Osteoblast (primary cell): ENCODE results near the gene RPLP2. TPM values are rescaled to one million over a fixed set of nuclear protein-coding genes. Genes with fewer than 3 reads are reported as not detected.
A peak's percentile ranks its signal among the peaks of the same experiment; 100 is the strongest.

Experiments used
- DNase-seq: peaks from one replicate; pipeline ENCODE4 v3.0.0; 2011; ENCODE audit warnings: low spot score, mixed read lengths; ENCODE audit not compliant: insufficient read length; ENCODE audit errors: missing footprints
- H2AFZ ChIP-seq: 2 replicates; pipeline ENCODE4 v1.6.0; 2011; ENCODE audit warnings: mild to moderate bottlenecking, low read length
- H3K27ac ChIP-seq: 2 replicates; pipeline ENCODE4 v1.5.1; 2011; ENCODE audit warnings: mild to moderate bottlenecking, low read depth, low read length, moderate library complexity
- H3K27me3 ChIP-seq: 2 replicates; pipeline ENCODE4 v1.6.0; 2012; ENCODE audit warnings: mild to moderate bottlenecking, control low read depth, inconsistent platforms, low read length, moderate library complexity; ENCODE audit not compliant: insufficient read depth
- H3K36me3 ChIP-seq: 2 replicates; pipeline ENCODE4 v1.5.1; 2011; ENCODE audit warnings: mild to moderate bottlenecking, low read length, control low read depth, moderate library complexity; ENCODE audit not compliant: insufficient read depth
- H3K4me1 ChIP-seq: 2 replicates; pipeline ENCODE4 v1.5.1; 2011; ENCODE audit warnings: mild to moderate bottlenecking, low read length, control low read depth, moderate library complexity; ENCODE audit not compliant: insufficient read depth
- H3K4me2 ChIP-seq: 2 replicates; pipeline ENCODE4 v1.6.0; 2011; ENCODE audit warnings: mild to moderate bottlenecking, low read length; ENCODE audit not compliant: insufficient read depth
- H3K4me3 ChIP-seq: fragments of 200-600 bp; sonication (generic); 3 replicates; pipeline ENCODE4 v1.5.1; 2012; ENCODE audit warnings: mild to moderate bottlenecking, low read length, inconsistent platforms; ENCODE audit not compliant: insufficient read depth
- H3K79me2 ChIP-seq: 2 replicates; pipeline ENCODE4 v1.6.0; 2012; ENCODE audit warnings: mild to moderate bottlenecking, low read length, control low read depth, inconsistent platforms; ENCODE audit not compliant: insufficient read depth
- H3K9me3 ChIP-seq: 2 replicates; pipeline ENCODE4 v1.5.1; 2011; ENCODE audit warnings: low read depth, low read length, control low read depth
- H4K20me1 ChIP-seq: 2 replicates; pipeline ENCODE4 v1.6.0; 2012; ENCODE audit warnings: mild to moderate bottlenecking, low read length, control low read depth; ENCODE audit not compliant: insufficient read depth
- total RNA-seq: library from RNA; depleted of rRNA; stranded (reverse); fragments of >200 nt; gene quantifications from 2 replicates; pipeline ENCODE4 v1.2.3, GENCODE V29; 2012
- TF ChIP-seq, protein P1 (sequence below): IDR thresholded peaks from 2 replicates; pipeline ENCODE4 v1.5.1; 2011; ENCODE audit warnings: mild to moderate bottlenecking, low read depth, low read length, moderate library complexity; ENCODE audit errors: extremely low read depth

RPLP2 gene
- total RNA-seq, 1 donor = 386 TPM

DNA sequence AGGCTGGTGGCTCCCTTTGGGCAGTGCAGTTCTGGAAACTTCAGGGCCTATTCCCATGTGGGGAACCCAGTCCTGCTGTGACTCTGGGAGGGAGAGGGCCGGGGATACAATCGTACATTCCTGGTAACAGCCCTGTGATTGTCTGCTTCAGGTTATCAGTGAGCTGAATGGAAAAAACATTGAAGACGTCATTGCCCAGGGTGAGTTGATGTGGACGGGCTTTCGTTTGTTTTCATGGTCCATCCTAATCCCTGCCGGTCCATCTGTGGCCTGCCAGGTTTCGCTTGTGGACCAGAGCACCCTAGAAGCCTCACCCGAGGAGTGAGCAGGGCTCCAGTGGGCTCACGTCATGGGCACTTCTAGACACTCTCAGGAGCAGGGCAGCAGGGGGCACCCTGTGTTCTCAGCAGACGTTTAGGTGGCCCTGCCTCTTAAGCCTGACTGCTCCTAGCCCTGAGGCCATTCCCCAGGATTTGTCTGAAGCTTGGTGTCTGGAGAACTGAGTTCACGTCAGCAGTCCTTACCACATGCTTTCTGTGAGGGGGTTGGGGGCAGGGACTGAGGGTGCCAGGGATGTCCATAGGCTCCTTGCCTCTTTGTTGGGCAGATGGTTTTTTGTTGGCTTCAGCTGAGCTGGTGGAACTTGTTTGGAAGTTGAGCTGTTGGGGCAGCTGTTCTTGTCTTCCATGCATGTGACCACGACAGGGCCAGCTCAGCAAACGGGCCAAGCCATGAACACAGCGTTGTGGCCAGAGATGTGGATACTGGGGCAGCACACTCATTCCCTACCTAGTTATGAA, 1.9 kb downstream of the RPLP2 start:
- peaks cover 30% of the 10 kb centered on the region for H3K36me3 ChIP-seq
- TF ChIP-seq, protein P1, sequence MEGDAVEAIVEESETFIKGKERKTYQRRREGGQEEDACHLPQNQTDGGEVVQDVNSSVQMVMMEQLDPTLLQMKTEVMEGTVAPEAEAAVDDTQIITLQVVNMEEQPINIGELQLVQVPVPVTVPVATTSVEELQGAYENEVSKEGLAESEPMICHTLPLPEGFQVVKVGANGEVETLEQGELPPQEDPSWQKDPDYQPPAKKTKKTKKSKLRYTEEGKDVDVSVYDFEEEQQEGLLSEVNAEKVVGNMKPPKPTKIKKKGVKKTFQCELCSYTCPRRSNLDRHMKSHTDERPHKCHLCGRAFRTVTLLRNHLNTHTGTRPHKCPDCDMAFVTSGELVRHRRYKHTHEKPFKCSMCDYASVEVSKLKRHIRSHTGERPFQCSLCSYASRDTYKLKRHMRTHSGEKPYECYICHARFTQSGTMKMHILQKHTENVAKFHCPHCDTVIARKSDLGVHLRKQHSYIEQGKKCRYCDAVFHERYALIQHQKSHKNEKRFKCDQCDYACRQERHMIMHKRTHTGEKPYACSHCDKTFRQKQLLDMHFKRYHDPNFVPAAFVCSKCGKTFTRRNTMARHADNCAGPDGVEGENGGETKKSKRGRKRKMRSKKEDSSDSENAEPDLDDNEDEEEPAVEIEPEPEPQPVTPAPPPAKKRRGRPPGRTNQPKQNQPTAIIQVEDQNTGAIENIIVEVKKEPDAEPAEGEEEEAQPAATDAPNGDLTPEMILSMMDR = peak; percentile 23
- no peak for DNase-seq
- peak overlapping the region; percentile 99 for H3K27ac ChIP-seq
- peaks cover 37% of the 10 kb centered on the region for H3K79me2 ChIP-seq
- no peaks in the 10 kb centered on the region for H3K9me3 ChIP-seq
- no peaks in the 10 kb centered on the region for H3K27me3 ChIP-seq
- H3K4me1 ChIP-seq = peaks cover 21% of the 10 kb centered on the region
- H2AFZ ChIP-seq = no peak overlapping the region
- H3K4me3 ChIP-seq = peak overlapping the region; percentile 82
- peak overlapping the region; percentile 95 for H3K4me2 ChIP-seq
- peaks cover 30% of the 10 kb centered on the region for H4K20me1 ChIP-seq

DNA sequence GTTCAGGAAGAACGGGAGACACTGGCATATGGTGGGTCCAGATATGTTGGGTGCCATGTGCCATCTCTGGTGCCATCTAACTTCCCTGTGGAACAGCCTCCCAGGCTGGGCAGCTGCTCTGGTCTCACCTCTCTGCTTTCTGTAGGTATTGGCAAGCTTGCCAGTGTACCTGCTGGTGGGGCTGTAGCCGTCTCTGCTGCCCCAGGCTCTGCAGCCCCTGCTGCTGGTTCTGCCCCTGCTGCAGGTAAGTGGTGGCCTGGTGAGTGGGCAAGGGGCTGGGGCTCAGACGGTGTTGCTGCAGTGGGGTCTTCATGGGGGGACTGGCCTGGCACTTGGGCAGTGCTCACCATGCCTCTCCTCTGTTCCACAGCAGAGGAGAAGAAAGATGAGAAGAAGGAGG, 2.6 kb downstream of the RPLP2 start:
- peaks cover 30% of the 10 kb centered on the region for H3K36me3 ChIP-seq
- H3K4me1 ChIP-seq = peaks cover 21% of the 10 kb centered on the region
- H2AFZ ChIP-seq = no peak overlapping the region
- H3K4me3 ChIP-seq = no peak overlapping the region
- no peaks in the 10 kb centered on the region for H3K27me3 ChIP-seq
- no peak overlapping the region for H3K4me2 ChIP-seq
- H3K27ac ChIP-seq = peak overlapping the region; percentile 99
- TF ChIP-seq, protein P1 = no peak
- DNase-seq = no peak
- no peaks in the 10 kb centered on the region for H3K9me3 ChIP-seq
- peaks cover 30% of the 10 kb centered on the region for H4K20me1 ChIP-seq
- H3K79me2 ChIP-seq = peaks cover 37% of the 10 kb centered on the region

DNA sequence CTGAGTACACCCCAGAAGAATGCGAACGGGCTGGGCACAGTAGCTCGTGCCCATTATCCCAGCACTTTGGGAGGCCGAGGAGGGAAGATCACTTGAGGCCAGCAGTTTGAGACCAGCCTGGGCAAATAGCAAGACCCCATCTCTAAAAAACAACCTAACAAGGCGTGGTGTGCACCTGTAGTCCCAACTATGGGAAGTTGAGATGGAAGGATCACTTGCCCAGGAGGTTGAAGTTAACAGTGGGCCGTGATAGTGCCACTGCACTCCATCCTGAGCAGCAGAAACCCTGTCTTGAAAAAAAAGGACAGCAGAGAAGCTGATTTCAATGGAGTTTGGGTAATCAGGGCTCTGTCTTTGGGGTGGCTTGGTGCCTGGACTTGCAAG, 3.3 kb downstream of the RPLP2 start:
- no peak overlapping the region for H2AFZ ChIP-seq
- H3K36me3 ChIP-seq = peaks cover 30% of the 10 kb centered on the region
- H3K4me1 ChIP-seq = peaks cover 21% of the 10 kb centered on the region
- no peaks in the 10 kb centered on the region for H3K9me3 ChIP-seq
- DNase-seq = no peak
- H3K4me2 ChIP-seq = no peak overlapping the region
- no peak overlapping the region for H3K27ac ChIP-seq
- TF ChIP-seq, protein P1 = no peak
- no peaks in the 10 kb centered on the region for H3K27me3 ChIP-seq
- H3K79me2 ChIP-seq = peaks cover 37% of the 10 kb centered on the region
- H3K4me3 ChIP-seq = no peak overlapping the region
- peaks cover 30% of the 10 kb centered on the region for H4K20me1 ChIP-seq

DNA sequence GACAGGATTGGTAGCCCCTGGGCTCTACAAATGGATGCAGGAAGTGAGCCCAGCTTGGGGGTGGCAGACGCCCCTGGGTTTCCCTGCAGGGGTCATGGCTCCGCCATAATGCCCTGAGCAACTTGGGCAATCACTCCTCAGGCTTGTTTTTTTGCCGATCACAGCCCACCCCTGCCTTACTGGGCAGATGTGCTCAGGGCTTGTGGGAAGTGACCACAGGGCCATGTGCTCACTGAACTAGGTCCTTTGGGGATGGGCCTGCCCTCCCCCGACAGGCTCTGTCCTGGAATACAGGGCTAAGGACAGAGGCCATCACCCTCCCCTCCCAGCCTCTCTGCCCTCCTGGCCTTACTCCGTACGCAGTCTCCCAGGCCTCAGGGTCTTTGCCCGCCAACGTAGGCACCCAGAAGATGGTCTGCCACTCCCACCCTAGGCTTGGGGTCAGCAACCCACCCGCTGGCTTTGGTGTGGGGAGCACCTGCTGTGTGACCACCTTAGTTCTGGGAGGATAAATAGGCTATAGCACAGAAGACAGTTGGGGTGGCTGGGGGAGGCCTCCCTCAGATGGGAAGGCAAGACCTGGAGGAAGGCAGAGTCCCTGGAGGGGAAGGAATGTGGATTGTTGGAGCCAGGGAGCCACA, 3.8 kb downstream of the RPLP2 start:
- no peak overlapping the region for H3K27ac ChIP-seq
- H3K9me3 ChIP-seq = no peaks in the 10 kb centered on the region
- peaks cover 33% of the 10 kb centered on the region for H3K79me2 ChIP-seq
- no peak for DNase-seq
- H3K4me2 ChIP-seq = no peak overlapping the region
- H3K27me3 ChIP-seq = no peaks in the 10 kb centered on the region
- H3K4me3 ChIP-seq = no peak overlapping the region
- peaks cover 30% of the 10 kb centered on the region for H4K20me1 ChIP-seq
- TF ChIP-seq, protein P1 = no peak
- peaks cover 21% of the 10 kb centered on the region for H3K4me1 ChIP-seq
- H3K36me3 ChIP-seq = peaks cover 30% of the 10 kb centered on the region
- H2AFZ ChIP-seq = no peak overlapping the region
